ENCODE results near the gene SLC4A2.

SLC4A2 gene

GRCh38 chr7:151016942-151017341 lies 42.4 kb upstream of the SLC4A2 start:
- H3K27me3 ChIP-seq (replicated peaks in 2 of 5; ENCODE audit: control insufficient read depth in 4 of 5, insufficient read depth in 5 of 5, low read length in 4 of 5), result peaks cover 5 to 44% (median 15%) of the 10 kb centered on the region in 5 experiments
- no peaks in the 10 kb centered on the region for H3K9me3 ChIP-seq (ENCODE audit: control extremely low read depth in 1 of 5, control insufficient read depth in 4 of 5, insufficient read depth in 2 of 5, low read depth in 1 of 5, low read length in 4 of 5)
- ChIA-PET CTCF (interaction anchor here (1.0 to 4.2 kb wide), 13 partner anchors 10 to 94 kb away, joined by 3 to 39 read pairs (median 5); partner anchors contain the start of gene ABCB8), POLR2A (interaction anchor here (0.6 to 1.8 kb wide), 2 partner anchors 11 to 558 kb away, joined by 3 to 4 read pairs; partner anchors contain the start of gene ABCB8)
- no peak overlapping the region for H3K27ac ChIP-seq (ENCODE audit: insufficient read depth in 1 of 2, low read depth in 1 of 2, low read length in 2 of 2, poor library complexity in 1 of 2, severe bottlenecking in 2 of 2)
- 93% methylated on average over 15 of the region's 15 CpGs for WGBS (ENCODE audit: insufficient coverage)
- DNase-seq, result no peak
- no peaks in the 10 kb centered on the region for H3K36me3 ChIP-seq (ENCODE audit: control insufficient read depth in 4 of 4, insufficient read depth in 4 of 4, low read length in 3 of 4)
- no peak overlapping the region for H3K4me3 ChIP-seq (ENCODE audit: control insufficient read depth in 1 of 7, extremely low read depth in 1 of 7, insufficient read depth in 4 of 7, low read depth in 2 of 7, low read length in 6 of 7)
- peaks cover 0 to 47% (median 34%) of the 10 kb centered on the region in 4 experiments for H3K4me1 ChIP-seq (ENCODE audit: control extremely low read depth in 1 of 4, control insufficient read depth in 4 of 4, insufficient read depth in 4 of 4, low read length in 3 of 4)

- WGBS (ENCODE audit: insufficient coverage), result 46% methylated on average over 9 of the region's 13 CpGs
- Histone ChIP-seq H3K27ac (ENCODE audit: insufficient read depth in 1 of 2, low read depth in 1 of 2, low read length in 2 of 2, poor library complexity in 1 of 2, severe bottlenecking in 2 of 2) (peak overlapping the region in 1 of 2 experiments; percentile 61), H3K27me3 (replicated peaks in 2 of 5; ENCODE audit: control insufficient read depth in 4 of 5, insufficient read depth in 5 of 5, low read length in 4 of 5) (peaks cover 5 to 42% (median 14%) of the 10 kb centered on the region in 5 experiments), H3K9me3 (ENCODE audit: control extremely low read depth in 1 of 5, control insufficient read depth in 4 of 5, insufficient read depth in 2 of 5, low read depth in 1 of 5, low read length in 4 of 5) (no peaks in the 10 kb centered on the region), H3K36me3 (ENCODE audit: control insufficient read depth in 4 of 4, insufficient read depth in 4 of 4, low read length in 3 of 4) (no peaks in the 10 kb centered on the region), H3K4me1 (ENCODE audit: control extremely low read depth in 1 of 4, control insufficient read depth in 4 of 4, insufficient read depth in 4 of 4, low read length in 3 of 4) (peaks cover 0 to 45% (median 34%) of the 10 kb centered on the region in 4 experiments), H3K4me3 (ENCODE audit: control insufficient read depth in 1 of 7, extremely low read depth in 1 of 7, insufficient read depth in 4 of 7, low read depth in 2 of 7, low read length in 6 of 7) (peak overlapping the region in 6 of 7 experiments; percentile 14 to 66 (median 46))
- POLR2A ChIA-PET, result interaction anchor here (0.6 to 1.8 kb wide), 2 partner anchors 11 to 558 kb away, joined by 3 to 4 read pairs; partner anchors contain the start of gene ABCB8
- no peak for DNase-seq
- CTCF ChIA-PET, result interaction anchor here (0.7 to 5.5 kb wide), 23 partner anchors 8 to 96 kb away, joined by 3 to 39 read pairs (median 5); partner anchors contain the start of gene ABCB8
These were observed 41.9 kb upstream of the SLC4A2 start for GRCh38 chr7:151017370-151017952.

GRCh38 chr7:151017953-151018420 lies 41.4 kb upstream of the SLC4A2 start:
- H3K9me3 ChIP-seq (ENCODE audit: control extremely low read depth in 1 of 5, control insufficient read depth in 4 of 5, insufficient read depth in 2 of 5, low read depth in 1 of 5, low read length in 4 of 5), result no peaks in the 10 kb centered on the region
- H3K36me3 ChIP-seq (ENCODE audit: control insufficient read depth in 4 of 4, insufficient read depth in 4 of 4, low read length in 3 of 4), result no peaks in the 10 kb centered on the region
- peaks cover 0 to 40% (median 31%) of the 10 kb centered on the region in 4 experiments for H3K4me1 ChIP-seq (ENCODE audit: control extremely low read depth in 1 of 4, control insufficient read depth in 4 of 4, insufficient read depth in 4 of 4, low read length in 3 of 4)
- CTCF ChIA-PET, result interaction anchor here (0.7 to 5.5 kb wide), 33 partner anchors 8 to 230 kb away, joined by 3 to 39 read pairs (median 5); partner anchors contain the start of genes ABCB8 and NOS3
- peak; percentile 70 to 87 (median 86) for DNase-seq
- POLR2A ChIA-PET, result interaction anchor here (1.8 kb wide), 1 partner anchor 10 kb away, joined by 4 read pairs; the partner anchor contains the start of gene ABCB8
- H3K27me3 ChIP-seq (replicated peaks in 2 of 5; ENCODE audit: control insufficient read depth in 4 of 5, insufficient read depth in 5 of 5, low read length in 4 of 5), result peaks cover 5 to 40% (median 13%) of the 10 kb centered on the region in 5 experiments
- peak overlapping the region in 1 of 2 experiments; percentile 61 for H3K27ac ChIP-seq (ENCODE audit: insufficient read depth in 1 of 2, low read depth in 1 of 2, low read length in 2 of 2, poor library complexity in 1 of 2, severe bottlenecking in 2 of 2)
- WGBS (ENCODE audit: insufficient coverage), result under 1% methylated on average over 32 of the region's 34 CpGs
- peak overlapping the region in 6 of 7 experiments; percentile 14 to 66 (median 46) for H3K4me3 ChIP-seq (ENCODE audit: control insufficient read depth in 1 of 7, extremely low read depth in 1 of 7, insufficient read depth in 4 of 7, low read depth in 2 of 7, low read length in 6 of 7)

- under 1% methylated on average over 78 of the region's 82 CpGs for WGBS (ENCODE audit: insufficient coverage)
- Histone ChIP-seq H3K4me3 (ENCODE audit: control insufficient read depth in 1 of 7, extremely low read depth in 1 of 7, insufficient read depth in 4 of 7, low read depth in 2 of 7, low read length in 6 of 7) (peak overlapping the region; percentile 20 to 66 (median 38)), H3K4me1 (ENCODE audit: control extremely low read depth in 1 of 4, control insufficient read depth in 4 of 4, insufficient read depth in 4 of 4, low read length in 3 of 4) (peaks cover 0 to 36% (median 27%) of the 10 kb centered on the region in 4 experiments), H3K27ac (ENCODE audit: insufficient read depth in 1 of 2, low read depth in 1 of 2, low read length in 2 of 2, poor library complexity in 1 of 2, severe bottlenecking in 2 of 2) (no peak overlapping the region), H3K9me3 (ENCODE audit: control extremely low read depth in 1 of 5, control insufficient read depth in 4 of 5, insufficient read depth in 2 of 5, low read depth in 1 of 5, low read length in 4 of 5) (no peaks in the 10 kb centered on the region), H3K27me3 (replicated peaks in 2 of 5; ENCODE audit: control insufficient read depth in 4 of 5, insufficient read depth in 5 of 5, low read length in 4 of 5) (peaks cover 5 to 39% (median 13%) of the 10 kb centered on the region in 5 experiments), H3K36me3 (ENCODE audit: control insufficient read depth in 4 of 4, insufficient read depth in 4 of 4, low read length in 3 of 4) (no peaks in the 10 kb centered on the region)
- ChIA-PET POLR2A (interaction anchor here (1.8 kb wide), 1 partner anchor 10 kb away, joined by 4 read pairs; the partner anchor contains the start of gene ABCB8), CTCF (interaction anchor here (0.7 to 5.5 kb wide), 32 partner anchors 8 to 230 kb away, joined by 3 to 39 read pairs (median 5); partner anchors contain the start of genes ABCB8 and NOS3)
- peak in 2 of 3 donors; percentile 57 to 68 for DNase-seq
These were observed 40.8 kb upstream of the SLC4A2 start for GRCh38 chr7:151018421-151019129.

- peak overlapping the region in 6 of 7 experiments; percentile 23 to 66 (median 47) for H3K4me3 ChIP-seq (ENCODE audit: control insufficient read depth in 1 of 7, extremely low read depth in 1 of 7, insufficient read depth in 4 of 7, low read depth in 2 of 7, low read length in 6 of 7)
- H3K4me1 ChIP-seq (ENCODE audit: control extremely low read depth in 1 of 4, control insufficient read depth in 4 of 4, insufficient read depth in 4 of 4, low read length in 3 of 4), result peaks cover 0 to 31% (median 22%) of the 10 kb centered on the region in 4 experiments
- no peak overlapping the region for H3K27ac ChIP-seq (ENCODE audit: insufficient read depth in 1 of 2, low read depth in 1 of 2, low read length in 2 of 2, poor library complexity in 1 of 2, severe bottlenecking in 2 of 2)
- H3K36me3 ChIP-seq (ENCODE audit: control insufficient read depth in 4 of 4, insufficient read depth in 4 of 4, low read length in 3 of 4), result no peaks in the 10 kb centered on the region
- ChIA-PET CTCF (interaction anchor here (0.9 to 5.5 kb wide), 22 partner anchors 10 to 231 kb away, joined by 3 to 39 read pairs (median 6); partner anchors contain the start of genes ABCB8 and NOS3), POLR2A (no interaction called here)
- 21% methylated on average over 13 of the region's 20 CpGs for WGBS (ENCODE audit: insufficient coverage)
- peaks cover 5 to 35% (median 13%) of the 10 kb centered on the region in 5 experiments for H3K27me3 ChIP-seq (replicated peaks in 2 of 5; ENCODE audit: control insufficient read depth in 4 of 5, insufficient read depth in 5 of 5, low read length in 4 of 5)
- DNase-seq, result no peak
- H3K9me3 ChIP-seq (ENCODE audit: control extremely low read depth in 1 of 5, control insufficient read depth in 4 of 5, insufficient read depth in 2 of 5, low read depth in 1 of 5, low read length in 4 of 5), result no peaks in the 10 kb centered on the region
These were observed 40.3 kb upstream of the SLC4A2 start for GRCh38 chr7:151019130-151019447.

GRCh38 chr7:151020231-151020630 lies 39.2 kb upstream of the SLC4A2 start:
- ChIA-PET POLR2A (no interaction called here), CTCF (interaction anchor here (0.6 to 6.9 kb wide), 10 partner anchors 10 to 321 kb away, joined by 3 to 61 read pairs (median 12); partner anchors contain the start of gene NUB1)
- no CpG with 5 or more reads among the region's 7 CpGs for WGBS (ENCODE audit: insufficient coverage)
- Histone ChIP-seq H3K27me3 (replicated peaks in 2 of 5; ENCODE audit: control insufficient read depth in 4 of 5, insufficient read depth in 5 of 5, low read length in 4 of 5) (peaks cover 5 to 34% (median 13%) of the 10 kb centered on the region in 5 experiments), H3K4me3 (ENCODE audit: control insufficient read depth in 1 of 7, extremely low read depth in 1 of 7, insufficient read depth in 4 of 7, low read depth in 2 of 7, low read length in 6 of 7) (no peak overlapping the region), H3K36me3 (ENCODE audit: control insufficient read depth in 4 of 4, insufficient read depth in 4 of 4, low read length in 3 of 4) (no peaks in the 10 kb centered on the region), H3K9me3 (ENCODE audit: control extremely low read depth in 1 of 5, control insufficient read depth in 4 of 5, insufficient read depth in 2 of 5, low read depth in 1 of 5, low read length in 4 of 5) (no peaks in the 10 kb centered on the region), H3K4me1 (ENCODE audit: control extremely low read depth in 1 of 4, control insufficient read depth in 4 of 4, insufficient read depth in 4 of 4, low read length in 3 of 4) (peaks cover 0 to 23% (median 18%) of the 10 kb centered on the region in 4 experiments), H3K27ac (ENCODE audit: insufficient read depth in 1 of 2, low read depth in 1 of 2, low read length in 2 of 2, poor library complexity in 1 of 2, severe bottlenecking in 2 of 2) (no peak overlapping the region)
- no peak for DNase-seq

Measured in common myeloid progenitor, CD34-positive (primary cell).